OCI-LY1 (cell line): ENCODE data around the gene CCT3.

Experiments used
- H2AFZ ChIP-seq: fragments of 200-600 bp; sonication (generic), shearing (Covaris generic); 2 replicates; pipeline ENCODE4 v1.6.0; 2014; ENCODE audit warnings: antibody characterized with exemption, mild to moderate bottlenecking, low read length
- H3F3A ChIP-seq: fragments of 200-600 bp; sonication (generic), shearing (Covaris generic); 2 replicates; pipeline ENCODE4 v1.6.0; 2014; ENCODE audit warnings: mild to moderate bottlenecking, antibody characterized with exemption, low read length, moderate library complexity; ENCODE audit not compliant: insufficient read depth
- H3K27ac ChIP-seq: fragments of 200-600 bp; sonication (generic); 2 replicates; pipeline ENCODE4 v1.5.1; 2014; ENCODE audit warnings: low read length, mixed run types, mild to moderate bottlenecking, low read depth; ENCODE audit not compliant: poor library complexity, severe bottlenecking
- H3K27me3 ChIP-seq: fragments of 200-600 bp; sonication (generic); 2 replicates; pipeline ENCODE4 v1.6.0; 2014; ENCODE audit warnings: antibody characterized with exemption, mild to moderate bottlenecking, low read length, moderate library complexity; ENCODE audit not compliant: insufficient read depth
- H3K36me3 ChIP-seq: fragments of 200-600 bp; sonication (generic); 2 replicates; pipeline ENCODE4 v1.6.1; 2014; ENCODE audit warnings: mild to moderate bottlenecking, antibody characterized with exemption, low read length, moderate library complexity, mixed read lengths; ENCODE audit not compliant: insufficient read depth
- H3K4me1 ChIP-seq: fragments of 200-600 bp; sonication (generic); 2 replicates; pipeline ENCODE4 v1.5.1; 2014; ENCODE audit warnings: mild to moderate bottlenecking, low read length, moderate library complexity; ENCODE audit not compliant: insufficient read depth, severe bottlenecking
- H3K4me2 ChIP-seq: fragments of 200-600 bp; sonication (generic), shearing (Covaris generic); 2 replicates; pipeline ENCODE4 v1.6.1; 2014; ENCODE audit warnings: low read length
- H3K4me3 ChIP-seq: fragments of 200-600 bp; sonication (generic); 2 replicates; pipeline ENCODE4 v1.5.1; 2014; ENCODE audit warnings: low read length, low read depth, mild to moderate bottlenecking, mixed read lengths; ENCODE audit not compliant: poor library complexity, severe bottlenecking
- H3K79me2 ChIP-seq: fragments of 200-600 bp; shearing (Covaris generic); 2 replicates; pipeline ENCODE4 v1.6.1; 2016; ENCODE audit warnings: mixed run types, low read length, mixed read lengths; ENCODE audit not compliant: insufficient read depth
- H3K9ac ChIP-seq: fragments of 200-600 bp; sonication (generic), shearing (Covaris generic); 2 replicates; pipeline ENCODE4 v1.6.1; 2014; ENCODE audit warnings: mild to moderate bottlenecking, low read length, mixed read lengths
- H3K9me2 ChIP-seq: fragments of 200-600 bp; sonication (generic), shearing (Covaris generic); 2 replicates; pipeline ENCODE4 v1.6.1; 2014; ENCODE audit warnings: low read depth, mild to moderate bottlenecking, low read length, mixed read lengths
- H3K9me3 ChIP-seq: fragments of 200-600 bp; shearing (Covaris generic); 2 replicates; pipeline ENCODE4 v1.6.1; 2014; ENCODE audit warnings: low read length, mixed read lengths
- H4K20me1 ChIP-seq: fragments of 200-600 bp; sonication (generic), shearing (Covaris generic); 2 replicates; pipeline ENCODE4 v1.6.0; 2016; ENCODE audit warnings: mild to moderate bottlenecking, low read length; ENCODE audit not compliant: insufficient read depth
- CTCF ChIP-seq: fragments of 200-600 bp; sonication (generic), shearing (Covaris generic); IDR thresholded peaks from 2 replicates; pipeline ENCODE4 v1.5.1; 2017; ENCODE audit warnings: mild to moderate bottlenecking, antibody characterized with exemption, low read length, moderate library complexity, mixed read lengths
- EZH2 ChIP-seq: fragments of 200-600 bp; sonication (generic), shearing (Covaris generic); IDR thresholded peaks from 2 replicates; pipeline ENCODE4 v1.8.0; 2017; ENCODE audit warnings: borderline replicate concordance, mixed run types, mild to moderate bottlenecking, antibody characterized with exemption, low read length, moderate library complexity, mixed read lengths

Gene CCT3

GRCh38 chr1:156286061-156286460, 52.0 kb downstream of the CCT3 start:
- Histone ChIP-seq H3K36me3 (no peaks in the 10 kb centered on the region), H3K9me3 (no peaks in the 10 kb centered on the region), H3K27ac (no peak overlapping the region), H3K4me3 (no peak overlapping the region), H3K4me1 (peaks cover 24% of the 10 kb centered on the region), H4K20me1 (no peaks in the 10 kb centered on the region), H2AFZ (no peak overlapping the region), H3K9me2 (no peaks in the 10 kb centered on the region), H3K9ac (no peak overlapping the region), H3F3A (no peaks in the 10 kb centered on the region), H3K4me2 (no peak overlapping the region), H3K27me3 (no peaks in the 10 kb centered on the region), H3K79me2 (peaks cover 18% of the 10 kb centered on the region)
- TF ChIP-seq CTCF (no peak), EZH2 (no peak)

- TF ChIP-seq EZH2 (no peak), CTCF (no peak)
- Histone ChIP-seq H3K79me2 (peaks cover 24% of the 10 kb centered on the region), H2AFZ (no peak overlapping the region), H4K20me1 (no peaks in the 10 kb centered on the region), H3K27me3 (no peaks in the 10 kb centered on the region), H3K36me3 (peaks cover 2% of the 10 kb centered on the region; the same call in 1 of the 2 replicates), H3K9me2 (no peaks in the 10 kb centered on the region), H3K9ac (no peak overlapping the region), H3F3A (no peaks in the 10 kb centered on the region), H3K9me3 (no peaks in the 10 kb centered on the region), H3K4me1 (peaks cover 27% of the 10 kb centered on the region), H3K4me3 (no peak overlapping the region), H3K27ac (no peak overlapping the region), H3K4me2 (no peak overlapping the region)
These were observed 52.7 kb downstream of the CCT3 start for GRCh38 chr1:156285437-156285836.

GRCh38 chr1:156284757-156285156, 53.3 kb downstream of the CCT3 start:
- Histone ChIP-seq H3K79me2 (peaks cover 31% of the 10 kb centered on the region), H3K27ac (no peak overlapping the region), H3K9ac (no peak overlapping the region), H3K4me3 (no peak overlapping the region), H3K4me1 (peaks cover 29% of the 10 kb centered on the region), H4K20me1 (no peaks in the 10 kb centered on the region), H3K9me3 (no peaks in the 10 kb centered on the region), H3K4me2 (no peak overlapping the region), H3K36me3 (peaks cover 9% of the 10 kb centered on the region; the same call in 1 of the 2 replicates), H3K27me3 (no peaks in the 10 kb centered on the region), H3F3A (no peaks in the 10 kb centered on the region), H2AFZ (no peak overlapping the region), H3K9me2 (no peaks in the 10 kb centered on the region)
- no peak for TF ChIP-seq EZH2
- no peak for TF ChIP-seq CTCF
